ENCODE measurements around the gene ATP11B. TPM values are rescaled to one million over a fixed set of nuclear protein-coding genes. Genes with fewer than 3 reads are reported as not detected.

Gene ATP11B
- total RNA-seq, 1 donor from 2014 or later = 38.6 TPM

DNA sequence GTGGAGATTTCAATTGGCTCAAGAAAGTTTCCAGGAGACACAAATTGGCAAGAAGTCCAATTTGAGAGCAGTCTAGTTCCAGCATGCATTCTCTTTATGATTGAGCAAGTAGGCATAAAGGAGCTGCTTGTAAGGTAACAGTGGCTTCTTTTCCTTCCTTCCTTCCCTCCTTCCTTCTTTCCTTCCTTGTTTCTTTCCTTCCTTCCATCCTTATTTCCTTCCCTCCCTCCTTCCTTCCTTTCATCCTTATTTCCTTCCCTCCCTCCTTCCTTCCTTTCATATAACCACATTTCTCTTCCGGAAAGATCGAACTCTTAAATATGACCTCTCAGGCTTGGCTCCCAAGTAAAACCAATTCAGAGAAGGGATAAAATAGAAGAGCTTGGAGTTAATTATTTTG, 29.4 kb upstream of the ATP11B start:
- no peak for DNase-seq (ENCODE audit: low read depth)
- no peak for TF ChIP-seq CTCF (IDR thresholded peaks at IDR 0.05; ENCODE audit: insufficient read depth, low read length, poor library complexity, severe bottlenecking)

GRCh38 chr3:182765287-182765686, 28.0 kb upstream of the ATP11B start:
- H3K27me3 ChIP-seq (ENCODE audit: control insufficient read depth, insufficient read depth, low read length) = no peaks in the 10 kb centered on the region
- H3K36me3 ChIP-seq (ENCODE audit: control insufficient read depth, insufficient read depth, low read length) = no peaks in the 10 kb centered on the region
- DNase-seq (ENCODE audit: low read depth) = no peak
- TF ChIP-seq CTCF (IDR thresholded peaks at IDR 0.05; ENCODE audit: insufficient read depth, low read length, poor library complexity, severe bottlenecking) = no peak
- no peak overlapping the region for H3K4me3 ChIP-seq (ENCODE audit: low read depth, low read length)

More for the DNA sequence above, 29.4 kb upstream of the ATP11B start:
- Histone ChIP-seq H3K36me3 (ENCODE audit: control insufficient read depth, insufficient read depth, low read length) (no peaks in the 10 kb centered on the region), H3K27me3 (ENCODE audit: control insufficient read depth, insufficient read depth, low read length) (no peaks in the 10 kb centered on the region), H3K4me3 (ENCODE audit: low read depth, low read length) (no peak overlapping the region)

- Histone ChIP-seq H3K4me3 (ENCODE audit: low read depth, low read length) (no peak overlapping the region), H3K36me3 (ENCODE audit: control insufficient read depth, insufficient read depth, low read length) (no peaks in the 10 kb centered on the region), H3K27me3 (ENCODE audit: control insufficient read depth, insufficient read depth, low read length) (no peaks in the 10 kb centered on the region)
- no peak for DNase-seq (ENCODE audit: low read depth)
- no peak for TF ChIP-seq CTCF (IDR thresholded peaks at IDR 0.05; ENCODE audit: insufficient read depth, low read length, poor library complexity, severe bottlenecking)
Measured at GRCh38 chr3:182766099-182766498, 27.2 kb upstream of the ATP11B start.

DNA sequence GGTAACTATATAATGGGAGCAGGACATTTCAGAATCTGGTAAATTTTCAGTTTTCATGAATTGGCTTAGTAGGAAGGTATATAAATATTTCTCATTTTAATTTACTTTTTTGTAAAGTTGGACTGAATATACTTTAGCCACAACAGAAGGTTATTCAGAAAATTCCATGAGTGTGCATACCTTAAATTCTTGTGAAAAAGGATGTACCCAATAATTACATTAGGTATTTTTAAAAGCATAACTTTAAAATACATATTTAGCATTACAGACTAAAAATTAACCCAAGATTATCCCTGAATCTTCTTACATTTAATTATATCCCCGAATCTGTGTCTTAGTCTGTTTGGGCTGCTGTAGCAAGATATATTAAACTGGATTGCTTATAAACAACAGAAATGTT, 24.9 kb upstream of the ATP11B start:
- no peaks in the 10 kb centered on the region for H3K27me3 ChIP-seq (ENCODE audit: control insufficient read depth, insufficient read depth, low read length)
- no peak overlapping the region for H3K4me3 ChIP-seq (ENCODE audit: low read depth, low read length)
- DNase-seq (ENCODE audit: low read depth) = no peak
- no peaks in the 10 kb centered on the region for H3K36me3 ChIP-seq (ENCODE audit: control insufficient read depth, insufficient read depth, low read length)
- TF ChIP-seq CTCF (IDR thresholded peaks at IDR 0.05; ENCODE audit: insufficient read depth, low read length, poor library complexity, severe bottlenecking) = no peak

GRCh38 chr3:182769673-182770072, 23.6 kb upstream of the ATP11B start:
- DNase-seq (ENCODE audit: low read depth) = no peak
- Histone ChIP-seq H3K4me3 (ENCODE audit: low read depth, low read length) (no peak overlapping the region), H3K27me3 (ENCODE audit: control insufficient read depth, insufficient read depth, low read length) (no peaks in the 10 kb centered on the region), H3K36me3 (ENCODE audit: control insufficient read depth, insufficient read depth, low read length) (no peaks in the 10 kb centered on the region)
- TF ChIP-seq CTCF (IDR thresholded peaks at IDR 0.05; ENCODE audit: insufficient read depth, low read length, poor library complexity, severe bottlenecking) = no peak

GRCh38 chr3:182782149-182782548, 11.2 kb upstream of the ATP11B start:
- Histone ChIP-seq H3K27me3 (ENCODE audit: control insufficient read depth, insufficient read depth, low read length) (no peaks in the 10 kb centered on the region), H3K4me3 (ENCODE audit: low read depth, low read length) (no peak overlapping the region), H3K36me3 (ENCODE audit: control insufficient read depth, insufficient read depth, low read length) (no peaks in the 10 kb centered on the region)
- DNase-seq (ENCODE audit: low read depth) = no peak
- no peak for TF ChIP-seq CTCF (IDR thresholded peaks at IDR 0.05; ENCODE audit: insufficient read depth, low read length, poor library complexity, severe bottlenecking)
